Neural progenitor cell (in vitro differentiated cells): ENCODE results near the gene IFNA4.
"Not testable (repeated sequence)": the region's sequence is repeated elsewhere in the genome, so short reads cannot be mapped to it uniquely, and the experiment has no call there.

Experiments used
- EZH2 ChIP-seq: fragments of 200-600 bp; sonication (generic); IDR thresholded peaks from 2 replicates; pipeline ENCODE4 v1.6.1; 2017; ENCODE audit warnings: antibody characterized with exemption, mild to moderate bottlenecking, moderate library complexity
- EZH2phosphoT487 ChIP-seq: fragments of 200-600 bp; sonication (generic); IDR thresholded peaks from 2 replicates; pipeline ENCODE4 v1.6.1; 2017; ENCODE audit warnings: antibody characterized with exemption
- TF ChIP-seq, protein P1 (sequence below): fragments of 200-600 bp; sonication (generic); IDR thresholded peaks from 2 replicates; pipeline ENCODE4 v1.5.1; 2017; ENCODE audit warnings: antibody characterized with exemption, mild to moderate bottlenecking

DNA sequence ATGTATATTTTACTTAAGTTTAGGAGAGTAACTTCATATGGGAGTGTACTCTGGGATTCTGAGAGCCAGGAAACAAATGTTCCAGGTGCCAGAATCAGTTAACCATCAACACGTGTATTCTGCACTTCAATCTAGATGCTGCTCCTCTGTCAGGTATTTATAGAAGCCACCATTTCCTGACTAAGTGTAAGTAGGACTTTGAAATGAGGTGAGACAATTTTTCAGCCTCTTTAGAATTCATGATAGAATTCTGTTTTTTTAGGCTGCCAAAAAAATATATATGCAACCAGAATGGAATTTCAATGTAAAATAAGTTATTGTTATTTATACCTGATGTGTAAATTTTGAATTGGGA, 49.0 kb upstream of the IFNA4 start:
- TF ChIP-seq, protein P1, sequence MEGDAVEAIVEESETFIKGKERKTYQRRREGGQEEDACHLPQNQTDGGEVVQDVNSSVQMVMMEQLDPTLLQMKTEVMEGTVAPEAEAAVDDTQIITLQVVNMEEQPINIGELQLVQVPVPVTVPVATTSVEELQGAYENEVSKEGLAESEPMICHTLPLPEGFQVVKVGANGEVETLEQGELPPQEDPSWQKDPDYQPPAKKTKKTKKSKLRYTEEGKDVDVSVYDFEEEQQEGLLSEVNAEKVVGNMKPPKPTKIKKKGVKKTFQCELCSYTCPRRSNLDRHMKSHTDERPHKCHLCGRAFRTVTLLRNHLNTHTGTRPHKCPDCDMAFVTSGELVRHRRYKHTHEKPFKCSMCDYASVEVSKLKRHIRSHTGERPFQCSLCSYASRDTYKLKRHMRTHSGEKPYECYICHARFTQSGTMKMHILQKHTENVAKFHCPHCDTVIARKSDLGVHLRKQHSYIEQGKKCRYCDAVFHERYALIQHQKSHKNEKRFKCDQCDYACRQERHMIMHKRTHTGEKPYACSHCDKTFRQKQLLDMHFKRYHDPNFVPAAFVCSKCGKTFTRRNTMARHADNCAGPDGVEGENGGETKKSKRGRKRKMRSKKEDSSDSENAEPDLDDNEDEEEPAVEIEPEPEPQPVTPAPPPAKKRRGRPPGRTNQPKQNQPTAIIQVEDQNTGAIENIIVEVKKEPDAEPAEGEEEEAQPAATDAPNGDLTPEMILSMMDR = not testable (repeated sequence)
- not testable (repeated sequence) for TF ChIP-seq EZH2, EZH2phosphoT487
